PC-9 (cell line): ENCODE data around the gene NOL9.

Experiments
- EZH2 ChIP-seq: fragments of 200-600 bp; sonication (generic); IDR thresholded peaks from 2 replicates; pipeline ENCODE4 v1.8.0; 2017; ENCODE audit warnings: antibody characterized with exemption, low read depth
- TF ChIP-seq, protein P1 (sequence below): fragments of 200-600 bp; sonication (generic); conservative IDR thresholded peaks from 2 replicates; pipeline ENCODE4 v1.6.1; 2017; ENCODE audit warnings: mixed run types, antibody characterized with exemption, mild to moderate bottlenecking, moderate library complexity

DNA sequence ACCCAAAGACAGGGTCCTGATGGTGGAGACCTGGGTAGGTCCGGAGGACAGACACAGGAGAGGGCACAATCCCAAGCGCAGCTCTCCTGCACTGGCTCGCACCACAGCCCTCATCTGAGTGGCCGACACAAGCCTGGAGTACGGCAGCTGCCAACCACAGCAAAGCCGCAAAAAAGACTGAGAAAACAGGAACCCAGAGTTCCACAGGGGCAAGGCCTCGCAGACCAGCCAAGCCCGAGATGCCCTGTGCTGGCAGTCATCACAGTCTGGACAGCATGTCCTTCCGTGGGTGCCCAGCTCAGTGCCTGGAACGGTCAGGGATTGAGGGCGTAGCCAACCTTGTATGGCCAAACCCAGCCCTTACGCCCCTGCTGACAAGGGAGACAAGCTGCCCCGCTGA is 36.9 kb upstream of the NOL9 start:
- TF ChIP-seq, protein P1, sequence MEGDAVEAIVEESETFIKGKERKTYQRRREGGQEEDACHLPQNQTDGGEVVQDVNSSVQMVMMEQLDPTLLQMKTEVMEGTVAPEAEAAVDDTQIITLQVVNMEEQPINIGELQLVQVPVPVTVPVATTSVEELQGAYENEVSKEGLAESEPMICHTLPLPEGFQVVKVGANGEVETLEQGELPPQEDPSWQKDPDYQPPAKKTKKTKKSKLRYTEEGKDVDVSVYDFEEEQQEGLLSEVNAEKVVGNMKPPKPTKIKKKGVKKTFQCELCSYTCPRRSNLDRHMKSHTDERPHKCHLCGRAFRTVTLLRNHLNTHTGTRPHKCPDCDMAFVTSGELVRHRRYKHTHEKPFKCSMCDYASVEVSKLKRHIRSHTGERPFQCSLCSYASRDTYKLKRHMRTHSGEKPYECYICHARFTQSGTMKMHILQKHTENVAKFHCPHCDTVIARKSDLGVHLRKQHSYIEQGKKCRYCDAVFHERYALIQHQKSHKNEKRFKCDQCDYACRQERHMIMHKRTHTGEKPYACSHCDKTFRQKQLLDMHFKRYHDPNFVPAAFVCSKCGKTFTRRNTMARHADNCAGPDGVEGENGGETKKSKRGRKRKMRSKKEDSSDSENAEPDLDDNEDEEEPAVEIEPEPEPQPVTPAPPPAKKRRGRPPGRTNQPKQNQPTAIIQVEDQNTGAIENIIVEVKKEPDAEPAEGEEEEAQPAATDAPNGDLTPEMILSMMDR = no peak
- no peak for TF ChIP-seq EZH2
